Embryonic facial prominence (tissue), 1 donor: ENCODE measurements around the gene IPPK.
A peak's percentile ranks its signal among the peaks of the same experiment; 100 is the strongest.

ENCODE experiments used
- DNase-seq: peaks from one replicate; pipeline ENCODE4 v3.0.0-alpha.2; 2016; ENCODE audit errors: extremely low spot score

IPPK gene

GRCh38 chr9:92669890-92670708, at the start of gene IPPK:
TSS of gene IPPK (minus strand) at chr9:92670131. CDS start at chr9:92669988, 143 bp downstream.
- DNase-seq: peak; percentile 98

DNA sequence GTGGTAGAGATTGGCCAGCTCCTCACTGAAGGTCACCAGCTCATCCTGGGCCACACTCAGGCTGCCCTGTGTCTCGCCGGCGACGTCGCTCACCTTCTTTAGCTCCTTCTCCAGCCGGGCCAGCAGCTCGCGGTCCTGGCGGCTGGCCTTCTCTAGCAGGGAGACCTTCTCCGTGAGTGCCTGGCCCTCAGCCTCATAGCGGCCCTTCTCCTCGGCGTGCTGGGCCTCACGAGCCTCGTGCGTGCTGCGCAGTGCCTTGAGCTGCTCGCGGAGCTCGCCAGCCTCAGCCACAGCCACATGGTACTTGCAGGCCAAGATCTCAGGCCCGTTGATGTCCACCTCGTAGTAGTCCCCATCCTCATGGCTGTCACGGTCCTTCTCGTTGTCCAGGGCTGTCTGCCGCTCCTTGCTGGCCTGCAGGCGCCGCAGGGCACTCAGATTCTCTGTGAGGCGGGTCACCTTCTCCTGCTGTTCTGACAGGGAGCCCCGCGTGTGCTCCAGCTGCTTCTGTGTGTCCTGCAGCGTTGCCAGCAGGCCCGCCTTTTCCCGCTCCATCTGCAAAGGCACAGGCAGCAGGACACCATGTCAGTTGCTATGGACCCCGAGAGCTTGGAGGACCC, 49.2 kb upstream of the IPPK start:
- DNase-seq: no peak

GRCh38 chr9:92718086-92719001, 48.4 kb upstream of the IPPK start:
- no peak for DNase-seq

DNA sequence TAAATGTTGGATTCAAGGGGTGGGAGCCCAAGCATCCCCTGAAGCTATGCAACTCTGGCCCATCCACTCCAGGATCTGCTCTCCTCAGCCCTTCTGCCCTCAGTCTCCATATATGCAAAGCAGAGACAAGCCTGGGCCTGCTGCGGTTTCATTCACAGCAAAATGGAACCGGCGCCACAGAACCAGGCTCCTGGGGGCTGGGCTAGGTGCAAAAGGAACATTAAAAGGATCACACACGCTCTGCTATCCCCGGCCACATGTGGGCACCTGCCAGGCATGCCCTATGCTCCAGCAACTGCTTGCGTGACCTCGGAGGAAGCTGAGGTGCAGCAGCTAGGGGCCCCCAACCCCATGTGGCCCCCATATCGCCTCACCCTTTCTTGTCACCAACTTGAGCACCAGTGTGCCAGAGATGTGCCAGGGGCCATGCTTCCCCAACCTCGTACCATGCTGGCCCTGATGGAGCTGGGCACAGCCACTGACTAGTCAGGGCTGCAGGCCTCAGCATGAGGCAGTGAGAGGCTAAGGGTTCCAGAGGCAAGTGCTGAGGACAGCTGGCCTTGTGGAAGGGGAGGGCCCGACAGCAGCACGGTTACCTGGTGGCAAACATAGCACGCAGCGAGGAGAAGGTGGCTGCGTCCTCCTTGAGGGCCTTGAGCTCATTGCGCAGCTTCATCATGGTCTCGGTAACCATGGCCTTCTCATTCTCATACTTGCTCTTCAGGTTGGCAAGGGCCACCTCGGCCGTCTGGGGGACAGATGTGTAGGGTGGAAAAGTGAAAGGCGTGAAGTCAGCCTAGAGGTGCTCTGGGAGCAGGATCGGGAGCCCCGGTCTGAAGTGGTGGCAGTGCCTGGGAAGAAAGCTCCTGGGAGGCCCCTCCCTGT, 47.5 kb upstream of the IPPK start:
- DNase-seq: no peak

- no peak for DNase-seq
Measured at GRCh38 chr9:92716557-92716956, 46.6 kb upstream of the IPPK start.

DNA sequence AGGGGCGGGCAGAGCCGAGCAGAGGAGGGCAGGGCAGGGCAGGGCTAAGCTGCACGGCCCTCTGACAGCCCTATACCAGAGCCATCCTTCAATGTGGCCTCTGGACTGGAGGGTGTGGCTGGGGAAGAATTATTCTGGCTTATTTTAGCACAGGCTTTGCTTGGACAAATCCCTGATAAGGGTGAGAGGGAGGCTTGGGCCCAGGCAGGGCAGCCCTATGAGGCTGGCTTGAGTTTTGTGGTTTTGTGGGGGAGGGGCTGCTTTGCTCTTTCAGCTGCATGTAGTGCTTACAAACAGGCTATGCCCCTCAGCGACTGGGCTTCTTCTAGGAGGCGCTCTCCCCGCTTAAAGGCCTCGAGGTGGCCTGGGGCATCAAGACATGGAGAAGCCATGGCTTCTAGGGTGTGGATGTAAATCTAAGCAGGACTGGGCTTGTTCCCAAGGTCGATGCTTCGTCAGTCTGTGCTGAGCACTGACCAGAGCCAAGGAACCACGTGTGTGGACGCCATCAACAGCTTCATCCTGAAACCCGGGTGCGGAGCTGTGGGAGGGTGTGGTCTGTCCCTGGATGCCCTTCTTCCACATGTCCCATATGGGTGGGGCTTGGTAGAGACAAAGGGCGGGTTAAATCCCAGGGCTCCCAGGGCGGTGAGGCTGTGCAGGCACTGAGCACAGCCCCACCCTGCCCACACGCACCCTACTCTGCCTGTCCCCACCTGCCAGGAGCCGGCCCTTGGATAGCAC, 45.7 kb upstream of the IPPK start:
- no peak for DNase-seq

DNA sequence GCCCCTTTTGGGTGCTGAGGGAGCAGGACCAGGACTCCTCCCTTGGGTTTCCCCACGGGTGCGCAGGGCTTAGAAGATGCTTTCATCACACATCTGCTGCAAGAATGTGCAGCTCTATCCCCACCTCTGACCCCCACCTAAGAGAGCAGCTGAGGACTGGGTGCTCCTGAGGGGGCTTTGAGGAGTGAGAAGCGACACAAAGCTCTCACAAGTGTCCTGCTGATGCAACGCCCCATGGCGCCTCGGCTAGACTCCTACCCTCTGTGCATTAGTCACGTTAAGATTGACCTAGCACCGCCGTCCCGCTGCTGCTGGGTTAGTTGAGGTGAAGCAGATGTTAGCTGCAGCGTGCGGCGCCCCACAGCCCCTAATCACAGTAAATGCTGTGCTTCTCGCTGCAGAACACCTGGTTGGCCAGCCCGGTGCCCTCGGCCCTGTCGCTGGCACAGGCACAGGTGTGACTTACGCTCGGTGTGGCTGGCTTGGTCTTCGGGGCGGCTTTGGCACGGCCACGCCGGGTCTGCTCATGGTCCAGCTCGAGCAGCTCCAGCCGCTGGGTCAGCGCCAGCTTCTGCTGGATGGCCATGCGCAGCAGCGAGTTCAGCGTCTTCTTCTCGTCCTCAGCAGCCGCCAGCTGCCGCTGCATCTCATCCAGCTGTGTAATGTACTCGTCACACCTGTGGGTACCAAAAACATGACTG, 45.0 kb upstream of the IPPK start:
- no peak for DNase-seq

DNA sequence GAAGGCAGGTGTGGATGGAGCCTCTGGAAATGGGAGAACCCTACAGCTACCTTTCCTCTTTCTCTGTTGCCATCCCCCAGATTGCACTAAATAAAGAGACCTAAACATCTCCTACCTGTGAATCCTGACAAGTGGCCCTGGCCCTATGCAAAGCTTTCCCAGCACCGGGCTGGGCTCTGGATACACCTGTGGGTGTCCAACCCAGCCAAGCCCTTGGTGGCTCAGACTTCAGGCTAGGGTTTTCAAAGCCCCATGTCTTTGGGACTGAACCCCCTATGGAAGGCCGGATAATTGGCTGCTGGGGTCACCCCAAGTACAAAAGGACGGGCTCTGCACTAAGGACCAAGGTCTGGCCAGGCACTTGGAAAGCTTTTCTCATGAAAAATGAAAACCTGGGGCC, 44.1 kb upstream of the IPPK start:
- no peak for DNase-seq

- no peak for DNase-seq
Measured at GRCh38 chr9:92713528-92713927, 43.6 kb upstream of the IPPK start.

GRCh38 chr9:92712767-92713166, 42.8 kb upstream of the IPPK start:
- no peak for DNase-seq

- no peak for DNase-seq
Measured at GRCh38 chr9:92711844-92712243, 41.9 kb upstream of the IPPK start.

- DNase-seq: no peak
Measured at GRCh38 chr9:92711146-92711545, 41.2 kb upstream of the IPPK start.

DNA sequence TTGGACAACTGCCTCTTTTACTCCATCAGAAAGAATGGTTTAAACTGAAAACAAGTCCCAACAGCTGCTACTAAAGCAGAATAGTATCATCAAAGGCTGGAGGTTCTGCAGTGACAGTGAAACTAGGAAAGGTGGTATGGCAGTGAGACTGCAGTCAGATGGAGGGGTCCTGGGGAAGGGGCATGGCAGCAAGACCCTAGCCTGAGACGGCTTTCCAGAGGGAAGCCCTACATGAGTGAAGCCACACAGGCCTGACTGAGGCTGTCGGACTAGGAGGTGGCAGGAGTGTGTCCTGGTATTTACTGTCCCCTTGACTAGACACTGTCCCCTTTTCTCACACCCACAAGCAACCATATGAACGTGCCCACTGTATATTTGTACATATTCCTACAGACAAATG, 40.4 kb upstream of the IPPK start:
- DNase-seq: no peak

GRCh38 chr9:92709954-92710353, 40.0 kb upstream of the IPPK start:
- no peak for DNase-seq

- no peak for DNase-seq
Measured at GRCh38 chr9:92709240-92709639, 39.3 kb upstream of the IPPK start.

DNA sequence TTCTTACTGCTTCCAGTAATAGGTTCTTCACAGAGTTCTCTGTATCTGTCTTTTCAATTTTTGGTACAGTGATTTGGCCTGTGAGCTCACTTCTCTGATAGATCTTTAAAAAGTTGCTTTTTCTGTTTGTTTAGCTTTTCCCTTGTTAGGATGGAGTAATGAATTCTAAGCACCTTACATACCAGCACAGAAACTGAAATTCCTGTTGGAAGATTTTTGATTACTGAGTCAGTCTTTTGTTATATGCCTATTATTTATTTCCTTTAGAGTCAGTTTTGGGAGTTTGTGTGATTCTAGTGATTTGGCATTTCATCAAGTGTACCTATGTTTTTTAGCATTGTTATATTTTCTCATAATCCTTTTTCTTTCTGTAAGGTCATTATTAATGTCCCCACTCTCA, 37.6 kb upstream of the IPPK start:
- no peak for DNase-seq

- no peak for DNase-seq
Measured at GRCh38 chr9:92706218-92706940, 36.4 kb upstream of the IPPK start.

- no peak for DNase-seq
Measured at GRCh38 chr9:92704528-92704927, 34.6 kb upstream of the IPPK start.

DNA sequence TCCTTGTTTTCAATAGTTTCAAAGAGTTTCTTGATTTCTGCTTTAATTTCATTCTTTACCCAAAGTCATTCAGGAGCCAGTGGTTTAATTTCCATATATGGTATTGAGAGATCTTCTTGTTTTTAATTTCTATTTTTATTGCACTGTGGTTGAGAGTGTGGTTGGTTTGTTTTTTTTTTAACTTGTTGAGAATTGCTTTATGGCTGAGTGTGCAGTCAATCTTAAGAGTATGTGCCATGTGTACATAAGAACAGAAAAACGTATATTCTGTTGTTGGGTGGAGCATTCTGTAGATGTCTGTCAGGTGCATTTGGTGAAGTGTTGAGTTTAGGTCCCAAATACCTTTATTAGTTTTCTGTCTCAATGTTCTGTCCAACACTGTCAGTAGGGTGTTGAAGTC, 26.7 kb upstream of the IPPK start:
- no peak for DNase-seq
